HG02885 (cell line): ENCODE data around the gene SLC25A52.
"Not testable (repeated sequence)": the region's sequence is repeated elsewhere in the genome, so short reads cannot be mapped to it uniquely, and the experiment has no call there.

Source experiments
- ATAC-seq: cut with Tn5 transposase; IDR thresholded peaks from one replicate; pipeline ENCODE4 v1.9.1; 2021; ENCODE audit warnings: mild to moderate bottlenecking; ENCODE audit not compliant: unreplicated experiment, poor library complexity

SLC25A52 gene

GRCh38 chr18:31741097-31741735, 19.5 kb downstream of the SLC25A52 start:
- no peak for ATAC-seq

- ATAC-seq: no peak
Measured at GRCh38 chr18:31740180-31740579, 20.5 kb downstream of the SLC25A52 start.

GRCh38 chr18:31739651-31740050, 21.0 kb downstream of the SLC25A52 start:
- ATAC-seq: no peak

GRCh38 chr18:31738460-31739407, 21.9 kb downstream of the SLC25A52 start:
- ATAC-seq: no peak

- peak; percentile 92 for ATAC-seq
Measured at GRCh38 chr18:31736630-31737029, 24.1 kb downstream of the SLC25A52 start.

GRCh38 chr18:31731628-31732027, 29.1 kb downstream of the SLC25A52 start:
- ATAC-seq: no peak

- not testable (repeated sequence) for ATAC-seq
Measured at GRCh38 chr18:31729196-31729595, 31.5 kb downstream of the SLC25A52 start.

- no peak for ATAC-seq
Measured at GRCh38 chr18:31723990-31724711, 36.5 kb downstream of the SLC25A52 start.

GRCh38 chr18:31723639-31723989, 37.1 kb downstream of the SLC25A52 start:
- no peak for ATAC-seq

- peak; percentile 100 for ATAC-seq
Measured at GRCh38 chr18:31722369-31722957, 38.2 kb downstream of the SLC25A52 start.

- no peak for ATAC-seq
Measured at GRCh38 chr18:31721601-31722000, 39.1 kb downstream of the SLC25A52 start.

- no peak for ATAC-seq
Measured at GRCh38 chr18:31720867-31721266, 39.8 kb downstream of the SLC25A52 start.

GRCh38 chr18:31719363-31720006, 41.2 kb downstream of the SLC25A52 start:
- no peak for ATAC-seq

GRCh38 chr18:31718386-31718785, 42.3 kb downstream of the SLC25A52 start:
- no peak for ATAC-seq

- ATAC-seq: peak; percentile 70
Measured at GRCh38 chr18:31716362-31716761, 44.3 kb downstream of the SLC25A52 start.

GRCh38 chr18:31711365-31712172, 49.1 kb downstream of the SLC25A52 start:
- ATAC-seq: no peak

GRCh38 chr18:31710826-31711225, 49.9 kb downstream of the SLC25A52 start:
- ATAC-seq: peak; percentile 72
